ENCODE results near the gene ABCG1.

GRCh38 chr21:42190486-42190863 is 28.5 kb upstream of the ABCG1 start:
- TF ChIP-seq YY1 (IDR thresholded peaks at IDR 0.05) (no peak), MAX (IDR thresholded peaks at IDR 0.05) (no peak), EGR1 (IDR thresholded peaks at IDR 0.05; ENCODE audit: low read depth in 2 of 2) (no peak), FOXA1 (IDR thresholded peaks at IDR 0.05) (no peak), RXRA (IDR thresholded peaks at IDR 0.05) (no peak), REST (IDR thresholded peaks at IDR 0.05) (no peak)
- TF ChIP-seq, protein P1, sequence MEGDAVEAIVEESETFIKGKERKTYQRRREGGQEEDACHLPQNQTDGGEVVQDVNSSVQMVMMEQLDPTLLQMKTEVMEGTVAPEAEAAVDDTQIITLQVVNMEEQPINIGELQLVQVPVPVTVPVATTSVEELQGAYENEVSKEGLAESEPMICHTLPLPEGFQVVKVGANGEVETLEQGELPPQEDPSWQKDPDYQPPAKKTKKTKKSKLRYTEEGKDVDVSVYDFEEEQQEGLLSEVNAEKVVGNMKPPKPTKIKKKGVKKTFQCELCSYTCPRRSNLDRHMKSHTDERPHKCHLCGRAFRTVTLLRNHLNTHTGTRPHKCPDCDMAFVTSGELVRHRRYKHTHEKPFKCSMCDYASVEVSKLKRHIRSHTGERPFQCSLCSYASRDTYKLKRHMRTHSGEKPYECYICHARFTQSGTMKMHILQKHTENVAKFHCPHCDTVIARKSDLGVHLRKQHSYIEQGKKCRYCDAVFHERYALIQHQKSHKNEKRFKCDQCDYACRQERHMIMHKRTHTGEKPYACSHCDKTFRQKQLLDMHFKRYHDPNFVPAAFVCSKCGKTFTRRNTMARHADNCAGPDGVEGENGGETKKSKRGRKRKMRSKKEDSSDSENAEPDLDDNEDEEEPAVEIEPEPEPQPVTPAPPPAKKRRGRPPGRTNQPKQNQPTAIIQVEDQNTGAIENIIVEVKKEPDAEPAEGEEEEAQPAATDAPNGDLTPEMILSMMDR (IDR thresholded peaks at IDR 0.05; ENCODE audit: low read depth, low read length, missing input control): no peak
- TF ChIP-seq, protein P2, sequence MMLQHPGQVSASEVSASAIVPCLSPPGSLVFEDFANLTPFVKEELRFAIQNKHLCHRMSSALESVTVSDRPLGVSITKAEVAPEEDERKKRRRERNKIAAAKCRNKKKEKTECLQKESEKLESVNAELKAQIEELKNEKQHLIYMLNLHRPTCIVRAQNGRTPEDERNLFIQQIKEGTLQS (IDR thresholded peaks at IDR 0.05): no peak
- TF ChIP-seq, protein P3, sequence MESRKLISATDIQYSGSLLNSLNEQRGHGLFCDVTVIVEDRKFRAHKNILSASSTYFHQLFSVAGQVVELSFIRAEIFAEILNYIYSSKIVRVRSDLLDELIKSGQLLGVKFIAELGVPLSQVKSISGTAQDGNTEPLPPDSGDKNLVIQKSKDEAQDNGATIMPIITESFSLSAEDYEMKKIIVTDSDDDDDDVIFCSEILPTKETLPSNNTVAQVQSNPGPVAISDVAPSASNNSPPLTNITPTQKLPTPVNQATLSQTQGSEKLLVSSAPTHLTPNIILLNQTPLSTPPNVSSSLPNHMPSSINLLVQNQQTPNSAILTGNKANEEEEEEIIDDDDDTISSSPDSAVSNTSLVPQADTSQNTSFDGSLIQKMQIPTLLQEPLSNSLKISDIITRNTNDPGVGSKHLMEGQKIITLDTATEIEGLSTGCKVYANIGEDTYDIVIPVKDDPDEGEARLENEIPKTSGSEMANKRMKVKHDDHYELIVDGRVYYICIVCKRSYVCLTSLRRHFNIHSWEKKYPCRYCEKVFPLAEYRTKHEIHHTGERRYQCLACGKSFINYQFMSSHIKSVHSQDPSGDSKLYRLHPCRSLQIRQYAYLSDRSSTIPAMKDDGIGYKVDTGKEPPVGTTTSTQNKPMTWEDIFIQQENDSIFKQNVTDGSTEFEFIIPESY (IDR thresholded peaks at IDR 0.05): no peak

All from liver (tissue), 3 donors.